Esophagus (tissue), 2 donors: ENCODE results near the gene SPRYD7. TPM values are rescaled to one million over a fixed set of nuclear protein-coding genes. Genes with fewer than 3 reads are reported as not detected.
A peak's percentile ranks its signal among the peaks of the same experiment; 100 is the strongest.
"Not testable (repeated sequence)": the region's sequence is repeated elsewhere in the genome, so short reads cannot be mapped to it uniquely, and the experiment has no call there.

Source experiments
- H3K27ac ChIP-seq, 2 donors: one replicate each; pipeline ENCODE4 v1.5.1; 2013; ENCODE audit warnings: low read depth in 2 of 2, mild to moderate bottlenecking in 2 of 2, inconsistent platforms in 1 of 2, low read length in 1 of 2, moderate library complexity in 1 of 2
- H3K27me3 ChIP-seq, 2 donors: one replicate each; pipeline ENCODE4 v1.6.1; 2013; ENCODE audit warnings: low read length in 2 of 2, control low read depth in 1 of 2, mild to moderate bottlenecking in 1 of 2; ENCODE audit not compliant: insufficient read depth in 2 of 2, control insufficient read depth in 1 of 2
- H3K36me3 ChIP-seq, 2 donors: one replicate each; pipeline ENCODE4 v1.6.1; 2013; ENCODE audit warnings: low read length in 1 of 2; ENCODE audit not compliant: control insufficient read depth in 2 of 2, insufficient read depth in 2 of 2
- H3K4me1 ChIP-seq, 2 donors: one replicate each; pipeline ENCODE4 v1.6.1; 2013; ENCODE audit warnings: low read length in 1 of 2; ENCODE audit not compliant: control insufficient read depth in 2 of 2, insufficient read depth in 2 of 2
- H3K4me3 ChIP-seq, 2 donors: one replicate each; pipeline ENCODE4 v1.5.1; 2013; ENCODE audit warnings: low read length in 2 of 2, mild to moderate bottlenecking in 2 of 2, low read depth in 1 of 2, moderate library complexity in 1 of 2
- H3K9me3 ChIP-seq, 2 donors: one replicate each; pipeline ENCODE4 v1.6.1; 2013; ENCODE audit warnings: mild to moderate bottlenecking in 2 of 2, low read depth in 1 of 2, low read length in 1 of 2, moderate library complexity in 1 of 2; ENCODE audit not compliant: control insufficient read depth in 2 of 2, insufficient read depth in 1 of 2
- WGBS, 2 donors: extraction: QIAGEN DNeasy Blood & Tissue Kit; methylation state at CpG; one replicate each; pipeline ENCODE4 v1.1.7; 2013; 5-methylcytosine and 5-hydroxymethylcytosine counted together
- polyA plus RNA-seq, 2 donors: library from polyadenylated mRNA; stranded (reverse); fragments of 200-250 nt; gene quantifications; one replicate each; pipeline ENCODE4 v1.2.3, GENCODE V29; 2013
- donor health status: healthy with polysubstance abuse.
- donor health status: Bipolar disorder and iron deficiency.

SPRYD7 gene
- polyA plus RNA-seq, 2 donors, result 7.0 to 8.2 TPM

DNA sequence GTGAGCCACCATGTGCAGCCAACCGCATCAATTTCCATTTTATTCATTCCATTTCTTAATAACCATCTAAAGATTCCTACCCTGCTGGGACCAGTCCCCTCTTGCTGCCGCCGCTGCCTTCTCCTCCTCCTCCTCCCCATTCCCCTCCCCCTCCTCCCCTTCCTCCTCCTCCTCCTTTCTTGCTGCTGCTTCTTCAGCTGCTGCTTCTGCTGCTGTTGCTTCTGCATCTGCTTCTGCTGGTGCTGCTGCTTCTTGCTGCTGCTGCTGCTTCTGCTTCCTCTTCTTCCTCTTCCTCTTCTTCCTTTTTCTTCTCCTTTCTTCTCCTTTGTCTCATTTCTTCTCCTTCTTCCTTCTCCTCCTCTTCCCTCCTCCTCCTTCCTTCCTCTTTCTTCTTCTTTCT is 20.0 kb upstream of the SPRYD7 start:
- Histone ChIP-seq H3K27ac (no peak overlapping the region), H3K4me1 (no peaks in the 10 kb centered on the region), H3K4me3 (no peak overlapping the region), H3K36me3 (no peaks in the 10 kb centered on the region), H3K27me3 (no peaks in the 10 kb centered on the region), H3K9me3 (no peaks in the 10 kb centered on the region)
- 85 to 88% methylated on average over 3 of the region's 3 CpGs for WGBS, 2 donors

- H3K4me1 ChIP-seq, result no peaks in the 10 kb centered on the region
- H3K9me3 ChIP-seq, result no peaks in the 10 kb centered on the region
- H3K27me3 ChIP-seq, result no peaks in the 10 kb centered on the region
- no peak overlapping the region for H3K27ac ChIP-seq
- no peak overlapping the region for H3K4me3 ChIP-seq
- H3K36me3 ChIP-seq, result no peaks in the 10 kb centered on the region
- 66 to 78% methylated on average over 2 of the region's 2 CpGs for WGBS, 2 donors
Measured at GRCh38 chr13:49954674-49955455, 18.7 kb upstream of the SPRYD7 start.

GRCh38 chr13:49953560-49953959 is 17.4 kb upstream of the SPRYD7 start:
- H3K27me3 ChIP-seq, result no peaks in the 10 kb centered on the region
- 78 to 96% methylated on average over 1 of the region's 1 CpG for WGBS, 2 donors
- H3K9me3 ChIP-seq, result no peaks in the 10 kb centered on the region
- H3K4me1 ChIP-seq, result no peaks in the 10 kb centered on the region
- no peak overlapping the region for H3K27ac ChIP-seq
- no peak overlapping the region for H3K4me3 ChIP-seq
- no peaks in the 10 kb centered on the region for H3K36me3 ChIP-seq

GRCh38 chr13:49951754-49952535 is 15.8 kb upstream of the SPRYD7 start:
- no peaks in the 10 kb centered on the region for H3K9me3 ChIP-seq
- no peaks in the 10 kb centered on the region for H3K36me3 ChIP-seq
- H3K4me3 ChIP-seq, result no peak overlapping the region
- H3K27me3 ChIP-seq, result no peaks in the 10 kb centered on the region
- WGBS, 2 donors, result 84 to 86% methylated on average over 7 of the region's 7 CpGs
- no peaks in the 10 kb centered on the region for H3K4me1 ChIP-seq
- H3K27ac ChIP-seq, result no peak overlapping the region

GRCh38 chr13:49948777-49949270 is 12.7 kb upstream of the SPRYD7 start:
- 87 to 89% methylated on average over 6 of the region's 6 CpGs for WGBS, 2 donors
- not testable (repeated sequence) for H3K9me3 ChIP-seq, H3K36me3 ChIP-seq, H3K4me1 ChIP-seq, H3K4me3 ChIP-seq, H3K27ac ChIP-seq, H3K27me3 ChIP-seq

DNA sequence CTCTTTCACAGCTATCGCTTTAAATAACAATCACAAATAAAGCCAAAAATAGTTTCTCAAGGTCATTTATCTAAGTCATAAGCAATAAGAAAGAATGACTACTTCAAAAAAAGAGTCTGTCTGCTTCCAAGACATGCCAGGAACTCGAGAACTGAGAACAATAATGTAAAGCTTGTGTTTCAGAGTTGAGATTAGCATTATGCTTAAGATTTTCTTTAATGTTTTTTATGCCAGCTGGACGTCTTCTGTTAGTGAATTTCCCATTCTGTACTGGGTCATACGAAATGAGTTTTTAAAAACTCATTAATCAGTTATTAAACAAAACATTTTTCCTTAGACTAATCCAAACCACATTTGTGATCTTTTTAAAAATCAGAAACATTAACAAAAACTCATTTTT is 3.2 kb upstream of the SPRYD7 start:
- Histone ChIP-seq H3K36me3 (no peaks in the 10 kb centered on the region), H3K4me1 (no peaks in the 10 kb centered on the region), H3K27ac (no peak overlapping the region), H3K9me3 (no peaks in the 10 kb centered on the region), H3K27me3 (no peaks in the 10 kb centered on the region), H3K4me3 (no peak overlapping the region)
- WGBS, 2 donors, result 21 to 22% methylated on average over 4 of the region's 4 CpGs

DNA sequence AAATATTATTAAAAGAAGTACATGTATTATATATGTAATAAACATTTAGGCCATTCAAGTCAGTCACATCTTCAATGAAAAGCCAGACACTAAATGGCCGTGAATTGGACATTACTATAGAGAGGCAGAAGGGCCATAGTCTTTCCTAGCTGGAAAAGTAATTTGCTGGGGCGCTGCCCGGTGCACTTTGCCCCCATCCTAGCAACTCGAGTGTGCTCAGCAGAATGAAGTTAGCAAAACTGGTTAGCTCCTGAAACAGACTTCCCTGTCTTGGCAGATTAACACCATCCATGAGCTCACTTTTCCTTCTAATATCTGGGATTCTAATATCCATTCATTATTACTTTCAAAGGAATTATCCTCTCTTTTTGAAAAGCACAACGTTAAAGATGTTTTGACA is 2.8 kb upstream of the SPRYD7 start:
- no peak overlapping the region for H3K4me3 ChIP-seq
- no peaks in the 10 kb centered on the region for H3K36me3 ChIP-seq
- no peaks in the 10 kb centered on the region for H3K27me3 ChIP-seq
- no peaks in the 10 kb centered on the region for H3K9me3 ChIP-seq
- WGBS, 2 donors, result 17 to 35% methylated on average over 5 of the region's 5 CpGs
- no peaks in the 10 kb centered on the region for H3K4me1 ChIP-seq
- H3K27ac ChIP-seq, result peak overlapping the region in 1 of 2 donors; percentile 31

DNA sequence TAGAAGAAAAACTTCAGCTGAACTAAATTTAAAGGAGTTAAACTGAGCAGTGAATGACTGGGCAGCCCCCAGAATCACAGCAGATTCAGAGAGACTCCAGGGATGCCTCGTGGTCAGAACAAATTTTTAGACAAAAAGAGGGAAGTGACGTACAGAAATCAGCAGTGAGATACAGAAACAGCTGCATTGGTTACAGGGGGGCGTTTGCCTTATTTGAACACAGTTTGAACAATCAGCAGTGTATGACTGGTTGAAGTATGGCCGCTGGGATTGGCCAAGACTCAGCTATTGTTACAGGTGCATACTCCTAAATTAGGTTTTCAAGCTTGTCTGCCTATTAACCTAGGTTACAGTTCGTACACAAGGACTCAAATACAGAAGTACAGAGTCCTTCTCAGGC is 2.2 kb upstream of the SPRYD7 start:
- 57 to 72% methylated on average over 5 of the region's 5 CpGs for WGBS, 2 donors
- Histone ChIP-seq H3K4me1 (no peaks in the 10 kb centered on the region), H3K36me3 (no peaks in the 10 kb centered on the region), H3K4me3 (no peak overlapping the region), H3K27ac (no peak overlapping the region), H3K9me3 (no peaks in the 10 kb centered on the region), H3K27me3 (no peaks in the 10 kb centered on the region)

GRCh38 chr13:49936968-49937273 is 781 bp upstream of the SPRYD7 start:
- peak overlapping the region; percentile 82 to 84 for H3K27ac ChIP-seq
- H3K9me3 ChIP-seq, result no peaks in the 10 kb centered on the region
- 0 to 2% methylated on average over 21 of the region's 21 CpGs for WGBS, 2 donors
- peak overlapping the region; percentile 79 to 98 for H3K4me3 ChIP-seq
- H3K27me3 ChIP-seq, result no peaks in the 10 kb centered on the region
- H3K36me3 ChIP-seq, result no peaks in the 10 kb centered on the region
- H3K4me1 ChIP-seq, result no peaks in the 10 kb centered on the region
